ENCODE measurements around the gene GOLT1A. TPM values are rescaled to one million over a fixed set of nuclear protein-coding genes. Genes with fewer than 3 reads are reported as not detected.

The GOLT1A gene
- total RNA-seq, 1 experiment from 2014 or later, result 8.5 TPM

DNA sequence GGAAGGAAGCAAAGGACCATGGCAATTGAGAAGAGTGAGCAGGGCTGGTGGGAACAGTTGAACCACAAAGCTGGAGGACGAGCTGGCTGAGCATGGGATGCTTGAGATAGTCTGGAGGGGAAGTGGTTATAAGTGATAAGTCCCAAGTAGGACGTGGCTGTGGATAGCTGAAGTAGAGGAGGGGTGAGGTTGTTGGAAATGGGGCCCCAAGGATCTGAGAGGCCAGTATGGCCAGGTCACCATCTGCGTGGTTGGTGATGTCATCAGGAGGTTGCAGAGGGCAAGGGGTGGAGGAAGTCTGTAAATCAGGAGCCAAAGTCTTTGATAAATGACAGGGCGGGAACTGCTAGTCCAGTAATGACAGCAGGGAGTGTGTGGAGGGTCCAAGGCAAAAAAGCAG lies 36.7 kb downstream of the GOLT1A start:
- in situ Hi-C loops (cut with HindIII; ENCODE audit: low pct_unique_long_range_greater_than_20kb, low sequenced_read_pairs), result no loop called here
- DNase-seq (ENCODE audit: low read depth), result no peak

DNA sequence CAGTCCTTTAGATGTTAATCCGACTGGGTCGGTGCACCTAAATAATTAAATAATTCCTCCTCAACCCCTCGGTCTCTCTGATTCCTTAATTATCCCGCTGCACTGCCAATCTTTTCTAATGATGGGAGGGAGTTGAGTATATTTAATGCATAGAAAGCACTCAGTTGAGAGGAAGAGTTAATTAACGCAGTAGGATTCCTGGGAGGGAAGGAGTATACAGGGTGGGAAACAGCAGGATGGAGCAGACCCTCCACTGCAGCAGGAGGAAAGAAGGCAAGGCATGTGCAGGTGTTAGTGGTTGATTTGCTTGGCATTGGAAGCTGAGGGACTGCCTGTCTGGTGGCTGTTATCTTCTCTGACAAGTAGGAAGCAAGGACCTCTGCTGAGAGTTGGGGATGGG lies 37.7 kb downstream of the GOLT1A start:
- DNase-seq (ENCODE audit: low read depth), result no peak
- in situ Hi-C loops (cut with HindIII; ENCODE audit: low pct_unique_long_range_greater_than_20kb, low sequenced_read_pairs), result no loop called here

DNA sequence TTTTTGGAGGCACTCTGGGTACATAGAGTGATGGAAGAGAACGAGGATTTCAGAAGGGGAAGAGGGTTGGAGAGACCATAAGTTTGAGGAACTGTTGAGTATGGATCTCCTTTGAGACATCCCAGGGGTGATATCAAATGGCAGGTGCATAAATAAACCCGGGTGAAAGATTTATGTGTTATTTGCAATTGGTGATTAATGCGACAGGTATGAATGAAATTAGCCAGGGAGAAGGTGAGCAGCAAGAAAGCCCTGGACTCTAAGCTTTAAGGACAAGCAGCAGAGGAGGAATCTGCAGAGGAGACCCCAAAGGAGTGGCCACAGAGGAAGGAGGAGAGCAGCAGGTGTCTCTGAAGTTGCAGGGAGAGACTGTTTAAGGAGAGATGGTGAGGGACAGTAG lies 38.8 kb downstream of the GOLT1A start:
- in situ Hi-C loops (cut with HindIII; ENCODE audit: low pct_unique_long_range_greater_than_20kb, low sequenced_read_pairs), result no loop called here
- DNase-seq (ENCODE audit: low read depth), result no peak

DNA sequence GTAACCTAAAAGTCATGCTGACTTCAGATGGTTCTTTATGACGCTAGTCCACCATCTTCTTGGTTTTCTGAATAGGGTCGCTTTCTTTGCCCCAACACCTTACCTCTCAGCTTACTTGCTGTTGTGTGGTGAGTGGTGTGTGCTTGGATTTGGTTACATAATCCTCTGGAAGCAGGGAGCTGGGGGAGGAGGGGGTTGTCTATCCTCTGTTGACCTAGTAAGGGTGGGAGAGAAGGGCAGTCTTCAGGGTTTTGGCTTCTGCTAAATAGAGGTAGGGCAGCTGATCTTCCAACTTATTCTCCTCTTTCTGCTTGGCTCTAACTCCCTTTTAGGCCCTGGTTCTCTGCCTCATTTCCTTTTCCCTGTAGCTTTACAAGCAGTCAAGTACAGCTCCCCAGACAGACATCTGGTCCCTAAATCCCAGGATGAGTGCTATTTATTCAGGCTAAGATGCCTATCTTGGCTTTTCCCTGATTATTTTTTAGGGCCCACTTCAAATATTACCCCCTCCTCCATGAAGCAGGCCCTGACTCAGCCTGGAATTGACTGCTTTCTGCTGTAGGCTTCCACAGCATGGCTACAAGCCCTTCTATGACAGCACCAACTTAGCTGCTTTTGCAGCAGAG lies 41.3 kb downstream of the GOLT1A start:
- DNase-seq (ENCODE audit: low read depth), result no peak
- in situ Hi-C loops (cut with HindIII; ENCODE audit: low pct_unique_long_range_greater_than_20kb, low sequenced_read_pairs), result no loop called here

DNA sequence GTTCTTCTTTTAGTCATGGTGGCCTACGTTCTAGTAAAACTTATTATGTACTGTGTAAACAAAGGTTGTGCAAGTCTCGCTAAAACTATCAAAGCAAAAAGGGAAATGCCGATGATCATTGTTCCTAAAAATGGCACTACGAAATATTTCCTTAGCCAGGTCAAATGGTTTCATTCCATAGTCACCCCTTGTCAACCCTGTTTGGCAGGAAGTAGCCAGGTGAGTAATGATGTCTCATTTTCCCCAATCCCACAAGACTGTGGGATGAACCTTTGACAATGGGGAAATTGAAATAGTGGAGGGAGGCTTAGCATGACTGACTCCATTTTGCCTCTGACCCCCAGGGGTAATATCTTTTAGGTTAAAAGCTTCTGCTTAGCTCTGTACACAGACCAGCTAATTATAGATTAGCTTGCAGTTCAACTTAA lies 42.0 kb downstream of the GOLT1A start:
- in situ Hi-C loops (cut with HindIII; ENCODE audit: low pct_unique_long_range_greater_than_20kb, low sequenced_read_pairs), result no loop called here
- no peak for DNase-seq (ENCODE audit: low read depth)

DNA sequence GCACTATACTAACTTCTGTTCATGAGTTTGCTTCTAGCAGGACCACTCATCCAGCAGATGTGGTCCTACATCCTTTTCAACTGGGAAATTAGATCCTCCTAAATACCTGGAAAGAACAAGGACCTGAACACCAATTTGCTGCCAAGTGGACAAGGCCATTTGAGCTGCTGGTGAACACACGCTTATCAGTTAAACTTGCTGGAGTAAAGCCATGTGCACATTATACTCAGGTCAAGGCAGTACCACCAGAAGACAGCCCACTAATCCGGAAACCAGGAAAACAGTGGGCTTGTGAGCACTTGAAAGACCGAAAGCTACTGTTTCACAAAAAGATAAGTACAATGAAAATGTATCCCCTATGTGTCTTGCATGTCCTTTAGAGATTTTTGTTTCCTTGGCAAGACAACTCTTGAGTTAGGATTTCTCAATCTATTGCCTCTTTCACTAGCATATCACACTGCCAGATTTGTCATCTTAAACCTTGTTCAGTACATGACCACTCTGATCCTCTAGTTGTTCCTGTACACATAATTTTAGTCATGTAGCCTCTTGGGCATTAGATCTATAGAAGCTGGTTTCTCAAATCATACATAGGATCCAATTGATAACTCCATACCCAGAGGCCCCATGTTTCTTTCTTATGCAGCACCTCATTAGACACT lies 43.2 kb downstream of the GOLT1A start:
- in situ Hi-C loops (cut with HindIII; ENCODE audit: low pct_unique_long_range_greater_than_20kb, low sequenced_read_pairs), result no loop called here
- no peak for DNase-seq (ENCODE audit: low read depth)

DNA sequence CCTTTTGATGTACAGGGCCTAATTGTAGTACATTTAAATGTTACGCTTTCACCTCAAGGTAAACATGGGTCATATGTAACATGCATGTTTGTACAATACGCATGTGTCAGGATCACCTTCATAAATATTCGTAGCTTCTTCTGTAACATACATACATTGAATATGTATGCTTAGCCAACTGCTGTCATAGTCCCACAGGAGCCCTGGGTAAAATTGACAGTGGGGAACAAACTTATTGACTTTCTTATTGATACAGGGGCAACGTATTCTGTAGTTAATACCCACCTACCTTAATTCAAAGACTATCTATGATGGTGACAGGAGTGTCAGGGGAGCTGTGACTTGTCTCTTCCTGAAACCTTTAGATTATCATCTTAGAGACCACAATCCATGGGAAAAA lies 43.9 kb downstream of the GOLT1A start:
- in situ Hi-C loops (cut with HindIII; ENCODE audit: low pct_unique_long_range_greater_than_20kb, low sequenced_read_pairs), result no loop called here
- no peak for DNase-seq (ENCODE audit: low read depth)

DNA sequence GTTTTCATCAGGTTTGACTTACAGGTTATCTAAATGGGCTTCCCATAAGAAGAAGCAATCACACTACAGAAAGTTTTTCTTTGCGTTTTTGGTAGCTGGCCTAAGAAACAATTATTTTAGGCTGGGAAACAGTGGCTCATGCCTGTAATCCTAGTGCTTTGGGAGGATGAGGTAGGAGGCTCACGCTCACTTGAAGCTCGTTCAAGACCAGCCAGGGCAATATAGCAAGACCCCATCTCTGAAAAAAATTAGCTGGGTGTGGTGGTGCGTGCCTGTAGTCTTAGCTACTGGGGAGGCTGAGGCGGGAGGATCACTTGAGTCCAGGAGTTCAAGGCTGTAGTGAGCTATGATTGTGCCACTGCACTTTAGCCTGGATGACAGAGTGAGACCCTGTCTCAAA lies 46.1 kb downstream of the GOLT1A start:
- DNase-seq (ENCODE audit: low read depth), result no peak
- in situ Hi-C loops (cut with HindIII; ENCODE audit: low pct_unique_long_range_greater_than_20kb, low sequenced_read_pairs), result no loop called here

DNA sequence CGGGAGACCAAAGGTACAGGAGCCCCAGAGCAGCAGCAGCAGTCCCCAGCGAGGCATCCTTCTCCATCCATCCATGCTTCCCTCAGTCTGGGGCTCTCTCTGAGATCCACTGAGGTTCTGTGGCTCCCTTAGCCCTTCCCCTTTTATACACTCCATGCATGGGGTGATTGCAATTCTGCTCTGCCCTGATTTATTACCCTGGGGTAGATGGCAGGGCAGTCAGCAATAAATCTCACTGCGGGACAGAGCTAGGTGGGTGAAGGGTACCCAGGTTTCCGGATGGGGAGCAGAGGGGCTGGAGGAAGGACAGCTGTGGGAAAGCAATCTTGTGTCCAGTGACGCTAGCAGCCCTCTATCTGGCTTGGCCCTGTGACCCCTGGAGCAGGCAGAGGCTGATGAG lies 47.6 kb downstream of the GOLT1A start, which contains the start of gene REN:
Gene REN, minus strand, starts transcription at position 119 of the 400 bp plus-strand sequence. Its CDS starts 44 bp downstream, at position 75.
- in situ Hi-C loops (cut with HindIII; ENCODE audit: low pct_unique_long_range_greater_than_20kb, low sequenced_read_pairs), result no loop called here
- DNase-seq (ENCODE audit: low read depth), result no peak

DNA sequence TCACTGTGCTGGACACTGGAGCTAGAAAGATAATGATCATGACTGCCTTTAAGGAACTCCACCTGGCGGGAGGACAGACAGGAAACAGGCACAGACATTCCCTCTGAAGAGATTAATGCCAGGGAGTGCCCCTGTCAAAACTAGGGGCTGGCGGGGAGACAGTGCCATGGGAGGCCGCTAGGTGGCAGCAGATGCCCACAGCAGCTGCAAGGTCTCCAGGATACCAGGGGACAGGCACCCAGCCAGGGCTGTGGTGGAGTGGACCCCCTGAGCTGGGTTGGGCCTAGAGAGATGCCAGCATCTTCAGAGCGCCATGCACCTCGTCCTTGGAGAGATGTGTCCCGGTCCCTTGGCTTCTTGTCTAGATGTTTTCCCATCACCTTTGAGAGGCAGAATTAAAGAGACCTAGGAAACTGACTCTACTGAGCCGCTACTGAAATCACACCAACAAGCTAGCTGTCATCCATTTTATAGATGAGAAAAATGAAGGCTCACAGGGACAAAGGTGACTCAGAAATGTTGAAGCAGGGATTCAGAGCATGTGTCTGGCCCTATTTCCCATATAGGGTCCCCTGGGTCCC lies 51.2 kb downstream of the GOLT1A start:
- in situ Hi-C loops (cut with HindIII; ENCODE audit: low pct_unique_long_range_greater_than_20kb, low sequenced_read_pairs), result no loop called here
- DNase-seq (ENCODE audit: low read depth), result peak; percentile 76

DNA sequence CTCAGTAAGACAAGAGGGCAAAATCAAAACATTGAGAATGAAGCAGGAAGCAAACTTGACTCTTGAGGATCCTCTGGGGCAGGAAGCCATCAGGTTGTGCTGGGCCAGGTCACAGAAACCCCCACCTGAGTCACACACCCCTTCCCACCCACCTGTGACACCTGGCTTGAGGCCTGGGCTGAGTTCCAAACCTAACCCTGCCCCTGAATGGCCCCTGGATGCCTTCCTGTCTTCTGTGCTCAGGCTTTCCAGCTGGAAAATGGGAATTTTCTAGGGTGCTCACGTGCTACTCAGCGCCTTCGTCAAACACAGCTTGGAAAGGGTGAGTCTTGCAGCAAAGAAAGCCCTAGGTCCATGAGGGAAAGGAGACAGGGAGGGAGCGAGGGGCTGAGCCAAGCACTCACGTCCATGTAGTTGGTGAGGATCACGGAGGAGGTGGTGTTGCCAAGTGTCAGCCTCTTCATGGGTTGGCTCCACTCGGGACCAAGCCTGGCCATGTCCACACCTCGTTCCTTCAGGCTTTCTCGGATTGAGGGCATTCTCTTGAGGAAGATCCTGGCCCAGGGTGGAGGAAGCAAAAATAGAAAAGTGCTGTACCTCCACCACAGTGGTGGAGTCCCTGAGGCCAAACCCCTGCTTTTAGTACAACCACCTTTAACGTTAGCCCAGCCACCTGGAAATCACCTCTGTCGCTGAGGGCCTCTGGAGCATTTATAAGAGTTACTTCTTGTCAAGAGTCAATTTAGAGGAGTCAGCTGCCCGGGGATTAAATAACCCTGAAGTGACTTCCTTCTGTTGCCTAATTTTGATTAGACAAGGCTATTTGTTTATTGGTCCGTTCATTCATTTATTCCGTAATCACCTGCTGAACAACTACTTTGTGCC lies 51.9 kb downstream of the GOLT1A start:
- DNase-seq (ENCODE audit: low read depth), result no peak
- in situ Hi-C loops (cut with HindIII; ENCODE audit: low pct_unique_long_range_greater_than_20kb, low sequenced_read_pairs), result no loop called here

DNA sequence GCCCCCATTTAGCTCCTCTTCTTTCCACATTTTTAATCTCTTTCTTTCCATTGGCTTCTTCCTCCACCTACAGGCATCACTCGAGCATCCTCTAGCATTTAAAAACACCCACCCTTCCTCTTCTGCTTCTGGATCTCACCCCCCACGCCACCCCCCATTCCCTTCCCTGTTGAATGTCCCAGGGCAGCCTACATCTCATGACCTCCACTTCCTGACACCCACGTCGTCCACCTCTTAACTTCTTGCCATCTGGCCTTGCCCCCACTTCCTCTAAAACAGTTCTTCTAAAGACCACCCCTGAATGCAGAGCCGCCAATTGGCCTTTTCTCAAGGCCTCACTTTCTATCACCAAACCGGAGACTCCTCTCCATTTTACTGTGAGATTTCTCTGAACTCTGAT lies 55.8 kb downstream of the GOLT1A start:
- DNase-seq (ENCODE audit: low read depth), result no peak

DNA sequence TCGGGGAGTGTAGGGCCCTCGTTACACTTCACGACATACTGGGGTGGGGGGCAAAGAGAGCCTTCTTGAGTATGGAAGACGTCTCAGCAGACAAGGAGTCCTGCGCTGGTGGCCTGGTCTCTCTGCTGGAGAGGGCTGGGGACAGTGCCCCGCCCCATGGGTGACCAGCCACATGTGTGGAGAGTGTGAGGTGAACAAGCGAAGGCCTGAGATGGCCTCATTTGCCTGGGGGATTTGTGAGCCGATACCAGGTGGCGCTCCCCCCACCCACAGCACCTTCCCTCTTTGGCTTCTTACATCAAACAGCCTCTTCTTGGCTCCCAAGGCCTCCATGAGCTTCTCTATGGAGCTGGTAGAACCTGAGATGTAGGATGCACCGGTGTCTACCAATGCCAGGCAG lies 57.9 kb downstream of the GOLT1A start:
- in situ Hi-C loops (cut with HindIII; ENCODE audit: low pct_unique_long_range_greater_than_20kb, low sequenced_read_pairs), result no loop called here

More for the DNA sequence above, 55.8 kb downstream of the GOLT1A start:
- in situ Hi-C loops (cut with HindIII; ENCODE audit: low pct_unique_long_range_greater_than_20kb, low sequenced_read_pairs), result no loop called here

DNA sequence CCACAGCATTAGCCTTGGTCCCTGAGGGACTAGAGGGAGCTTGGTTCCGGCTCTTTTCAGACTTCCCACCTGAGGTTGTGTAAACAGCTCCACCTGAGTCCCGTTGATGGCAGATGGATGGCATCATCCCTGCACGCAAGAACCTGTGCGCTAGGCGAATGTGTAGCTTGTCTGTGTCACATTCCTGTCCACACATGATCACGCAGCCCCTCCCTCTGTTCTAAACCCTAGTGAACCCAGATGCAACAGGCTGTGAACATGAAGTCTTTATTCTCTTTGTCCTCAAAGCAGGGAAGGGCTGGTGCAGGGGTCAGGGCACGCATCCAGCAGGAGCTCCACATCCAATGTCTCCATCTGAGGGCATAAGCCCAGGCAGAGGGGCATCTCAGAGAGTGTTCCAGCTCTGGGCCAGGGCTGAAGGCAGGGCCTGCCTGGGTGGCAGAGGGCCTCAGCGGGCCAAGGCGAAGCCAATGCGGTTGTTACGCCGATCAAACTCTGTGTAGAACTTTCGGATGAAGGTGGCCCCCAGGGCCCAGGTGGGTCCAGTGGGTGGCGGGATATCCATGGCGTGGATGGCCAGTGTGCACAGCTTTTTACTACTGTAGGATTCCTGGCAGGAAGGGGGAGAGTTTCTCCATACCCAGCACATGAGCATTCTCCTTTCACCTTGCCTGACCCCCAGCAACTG lies 59.1 kb downstream of the GOLT1A start:
- no peak for DNase-seq (ENCODE audit: low read depth)
- in situ Hi-C loops (cut with HindIII; ENCODE audit: low pct_unique_long_range_greater_than_20kb, low sequenced_read_pairs), result no loop called here

More for the DNA sequence above, 57.9 kb downstream of the GOLT1A start:
- no peak for DNase-seq (ENCODE audit: low read depth)

DNA sequence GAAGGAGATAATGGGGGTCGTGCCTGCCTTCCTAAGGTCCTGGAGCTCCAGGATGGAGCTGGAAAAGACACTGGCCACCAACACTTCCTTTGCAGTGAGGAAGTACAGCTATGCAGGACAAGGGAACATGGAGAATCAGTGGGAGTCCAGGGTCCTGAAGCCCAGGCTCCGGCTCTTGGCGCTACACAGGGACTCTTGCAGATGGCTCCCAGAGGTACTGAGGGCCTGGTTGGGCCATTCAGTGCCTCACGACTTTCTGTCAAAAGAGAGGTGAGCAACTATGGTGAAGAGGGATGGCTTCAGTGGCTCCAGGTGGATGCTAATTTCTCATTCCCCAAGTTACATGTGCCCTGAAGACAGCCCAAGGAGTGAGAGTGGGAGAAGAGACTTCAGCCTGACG lies 60.1 kb downstream of the GOLT1A start:
- in situ Hi-C loops (cut with HindIII; ENCODE audit: low pct_unique_long_range_greater_than_20kb, low sequenced_read_pairs), result no loop called here

DNA sequence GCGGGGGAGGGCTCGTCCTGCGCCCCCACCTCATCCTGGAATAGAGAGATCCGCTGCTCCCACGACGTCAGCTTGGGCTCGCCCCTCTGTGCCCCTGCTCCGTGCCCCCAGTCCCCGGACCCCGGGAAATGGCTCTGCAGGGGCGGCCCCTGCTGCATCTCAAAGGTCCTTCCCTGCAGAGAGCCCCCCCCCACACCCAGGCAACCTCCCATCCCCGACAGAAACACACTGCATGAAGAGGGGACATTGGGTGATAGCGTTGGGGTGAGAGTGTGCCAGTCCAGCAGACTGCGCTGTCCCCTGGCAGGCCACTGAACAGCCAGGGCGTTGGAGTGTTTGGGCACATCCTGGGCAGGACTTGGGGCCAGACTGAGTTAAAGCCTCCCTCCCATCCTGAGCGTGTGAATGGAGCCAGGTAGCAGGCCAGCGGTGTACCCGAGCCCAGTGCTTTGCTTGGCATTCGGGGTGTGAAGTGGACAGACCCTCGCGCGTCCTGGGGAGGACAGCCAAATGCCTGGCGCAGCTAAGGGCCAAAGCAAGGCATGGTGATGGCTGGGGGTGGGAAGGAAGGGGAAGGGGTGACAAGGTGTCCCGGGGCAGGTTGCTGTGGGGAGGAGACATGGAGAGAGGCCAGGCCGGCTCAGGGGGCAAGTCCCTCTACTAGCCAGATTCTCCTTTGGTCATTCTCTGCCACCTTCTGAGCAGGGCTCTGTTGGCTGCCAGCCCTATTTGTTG lies 61.3 kb downstream of the GOLT1A start:
- in situ Hi-C loops (cut with HindIII; ENCODE audit: low pct_unique_long_range_greater_than_20kb, low sequenced_read_pairs), result no loop called here
- DNase-seq (ENCODE audit: low read depth), result no peak

More for the DNA sequence above, 60.1 kb downstream of the GOLT1A start:
- DNase-seq (ENCODE audit: low read depth), result no peak

DNA sequence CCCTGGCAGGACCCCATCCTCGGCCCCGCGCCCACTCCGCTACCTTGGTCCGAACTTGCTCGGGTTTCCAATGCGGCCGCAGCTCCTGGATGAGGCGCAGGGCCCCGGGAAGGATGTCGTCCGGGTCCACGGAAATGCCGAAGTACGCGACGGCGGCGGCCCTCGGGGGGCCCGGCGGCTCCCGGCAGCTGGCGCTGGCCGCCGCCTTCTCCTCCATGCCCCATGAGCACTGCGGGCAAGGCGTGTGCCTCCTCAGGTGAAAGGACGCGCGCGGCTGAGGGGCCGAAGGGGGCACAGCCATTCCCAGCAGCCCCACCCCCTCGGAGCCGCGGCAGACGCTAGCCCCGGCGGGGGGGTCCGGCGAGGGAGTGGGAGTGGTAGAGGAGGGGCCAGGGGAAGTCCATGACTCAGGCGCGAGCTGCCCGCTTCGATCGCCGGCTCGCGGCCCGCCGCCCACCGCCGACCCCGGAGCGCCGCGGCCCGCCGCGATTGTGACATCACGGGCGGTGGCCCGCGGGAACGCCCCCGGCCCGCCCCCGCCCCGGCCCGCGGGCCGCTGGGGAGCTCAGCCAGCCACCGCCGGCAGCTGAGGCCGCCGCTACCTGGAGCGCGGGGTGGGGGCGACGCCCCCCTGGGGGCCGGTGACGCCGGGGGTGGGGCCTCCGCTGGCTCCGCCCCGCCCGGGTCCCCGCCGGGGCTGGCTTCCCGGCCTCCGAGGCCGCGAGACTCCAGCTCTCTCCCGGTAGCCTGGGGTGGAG lies 62.1 kb downstream of the GOLT1A start, which contains the start of gene ETNK2:
Gene ETNK2, minus strand, starts transcription at position 493 of the 758 bp plus-strand sequence. Its CDS starts 192 bp downstream, at position 301.
- DNase-seq (ENCODE audit: low read depth), result peak; percentile 27
- in situ Hi-C loops (cut with HindIII; ENCODE audit: low pct_unique_long_range_greater_than_20kb, low sequenced_read_pairs), result no loop called here

Measured in Caki2 (cell line).